ENCODE measurements around the gene SMYD3.
"Not testable (repeated sequence)": the region's sequence is repeated elsewhere in the genome, so short reads cannot be mapped to it uniquely, and the experiment has no call there.

DNA sequence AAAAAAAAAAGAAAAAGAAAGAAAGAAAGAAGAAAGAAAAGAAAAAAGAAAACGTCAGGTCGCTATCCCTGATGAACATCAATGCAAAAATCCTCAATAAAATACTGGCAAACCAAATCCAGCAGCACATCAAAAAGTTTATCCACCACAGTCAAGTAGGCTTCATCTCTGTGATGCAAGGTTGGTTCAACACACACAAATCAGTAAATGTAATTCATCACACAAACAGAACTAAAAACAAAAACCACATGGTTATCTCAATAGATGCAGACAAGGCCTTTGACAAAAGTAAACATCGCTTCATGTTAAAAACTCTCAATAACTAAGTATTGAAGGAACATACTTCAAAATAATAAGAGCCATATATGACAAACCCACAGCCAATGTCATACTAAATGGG lies 779.0 kb downstream of the SMYD3 start:
- TF ChIP-seq, protein P1, sequence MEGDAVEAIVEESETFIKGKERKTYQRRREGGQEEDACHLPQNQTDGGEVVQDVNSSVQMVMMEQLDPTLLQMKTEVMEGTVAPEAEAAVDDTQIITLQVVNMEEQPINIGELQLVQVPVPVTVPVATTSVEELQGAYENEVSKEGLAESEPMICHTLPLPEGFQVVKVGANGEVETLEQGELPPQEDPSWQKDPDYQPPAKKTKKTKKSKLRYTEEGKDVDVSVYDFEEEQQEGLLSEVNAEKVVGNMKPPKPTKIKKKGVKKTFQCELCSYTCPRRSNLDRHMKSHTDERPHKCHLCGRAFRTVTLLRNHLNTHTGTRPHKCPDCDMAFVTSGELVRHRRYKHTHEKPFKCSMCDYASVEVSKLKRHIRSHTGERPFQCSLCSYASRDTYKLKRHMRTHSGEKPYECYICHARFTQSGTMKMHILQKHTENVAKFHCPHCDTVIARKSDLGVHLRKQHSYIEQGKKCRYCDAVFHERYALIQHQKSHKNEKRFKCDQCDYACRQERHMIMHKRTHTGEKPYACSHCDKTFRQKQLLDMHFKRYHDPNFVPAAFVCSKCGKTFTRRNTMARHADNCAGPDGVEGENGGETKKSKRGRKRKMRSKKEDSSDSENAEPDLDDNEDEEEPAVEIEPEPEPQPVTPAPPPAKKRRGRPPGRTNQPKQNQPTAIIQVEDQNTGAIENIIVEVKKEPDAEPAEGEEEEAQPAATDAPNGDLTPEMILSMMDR (conservative IDR thresholded peaks at IDR 0.05; ENCODE audit: low read length): not testable (repeated sequence)
- not testable (repeated sequence) for TF ChIP-seq EZH2phosphoT487 (IDR thresholded peaks at IDR 0.05; ENCODE audit: borderline replicate concordance)

Data from Loucy (cell line).